GM19099 (cell line): ENCODE data around the gene ADGRG1.

Experiments
- POLR2A ChIP-seq: IDR thresholded peaks from 3 replicates; pipeline ENCODE4 v1.6.1; 2011; ENCODE audit warnings: low read depth; ENCODE audit not compliant: insufficient read length; ENCODE audit errors: extremely low read depth

ADGRG1 gene

GRCh38 chr16:57668630-57669475, 40.4 kb downstream of the ADGRG1 start:
- TF ChIP-seq POLR2A: no peak

DNA sequence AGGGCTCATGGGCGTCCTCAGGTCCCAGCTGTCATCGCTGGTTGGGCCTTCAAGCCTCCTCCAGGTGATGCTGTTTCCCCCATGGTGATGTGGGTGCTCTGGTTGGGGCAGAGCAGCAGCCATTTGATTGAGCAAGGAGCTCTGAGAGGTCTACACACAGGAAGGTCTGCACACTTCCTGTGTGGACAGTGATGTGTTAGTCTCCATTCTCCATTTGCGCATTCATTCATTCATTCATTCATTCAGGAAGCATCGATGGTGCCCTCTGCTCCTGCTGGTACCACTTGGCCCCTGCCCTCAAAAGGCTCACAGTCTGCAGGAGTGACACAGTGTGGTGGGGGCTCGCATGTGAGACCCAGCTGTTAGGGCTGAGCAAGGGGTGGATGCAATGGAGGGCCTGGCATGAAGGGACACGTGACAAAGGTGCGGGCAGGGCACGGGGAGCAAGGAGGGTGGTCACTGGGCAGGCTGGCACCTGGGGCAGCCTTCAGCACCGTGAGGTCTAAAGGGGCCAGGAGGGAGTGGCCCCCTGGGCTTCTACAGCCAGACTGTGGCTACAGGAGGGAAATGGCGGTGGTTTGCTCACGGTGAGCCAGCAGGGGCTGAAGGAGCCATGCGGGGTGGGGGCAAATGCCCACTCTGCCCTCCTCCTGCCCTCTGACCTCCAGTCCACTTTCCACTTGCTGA, 41.2 kb downstream of the ADGRG1 start:
- no peak for TF ChIP-seq POLR2A

GRCh38 chr16:57670196-57670595, 41.8 kb downstream of the ADGRG1 start:
- no peak for TF ChIP-seq POLR2A

- no peak for TF ChIP-seq POLR2A
Observed at GRCh38 chr16:57672416-57672815, 44.0 kb downstream of the ADGRG1 start.

DNA sequence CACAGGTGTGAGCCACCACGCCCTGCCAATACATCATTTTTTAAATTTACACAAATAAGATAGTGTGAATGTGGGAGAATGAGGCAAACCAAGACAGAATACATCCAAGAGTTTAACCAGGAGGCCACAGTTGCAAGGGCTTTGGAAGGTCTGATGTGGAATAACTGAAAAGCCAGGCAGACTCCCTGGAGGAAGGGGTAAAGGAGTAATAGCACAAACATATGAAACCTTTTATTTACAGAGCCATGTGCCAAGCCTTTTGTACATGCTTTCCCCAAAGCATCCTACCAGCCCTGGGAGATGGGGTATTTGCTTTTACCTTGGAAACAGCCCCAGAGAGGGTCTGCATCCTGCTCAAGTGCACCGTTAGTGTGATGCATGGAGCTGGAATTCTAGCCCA, 44.4 kb downstream of the ADGRG1 start:
- no peak for TF ChIP-seq POLR2A

DNA sequence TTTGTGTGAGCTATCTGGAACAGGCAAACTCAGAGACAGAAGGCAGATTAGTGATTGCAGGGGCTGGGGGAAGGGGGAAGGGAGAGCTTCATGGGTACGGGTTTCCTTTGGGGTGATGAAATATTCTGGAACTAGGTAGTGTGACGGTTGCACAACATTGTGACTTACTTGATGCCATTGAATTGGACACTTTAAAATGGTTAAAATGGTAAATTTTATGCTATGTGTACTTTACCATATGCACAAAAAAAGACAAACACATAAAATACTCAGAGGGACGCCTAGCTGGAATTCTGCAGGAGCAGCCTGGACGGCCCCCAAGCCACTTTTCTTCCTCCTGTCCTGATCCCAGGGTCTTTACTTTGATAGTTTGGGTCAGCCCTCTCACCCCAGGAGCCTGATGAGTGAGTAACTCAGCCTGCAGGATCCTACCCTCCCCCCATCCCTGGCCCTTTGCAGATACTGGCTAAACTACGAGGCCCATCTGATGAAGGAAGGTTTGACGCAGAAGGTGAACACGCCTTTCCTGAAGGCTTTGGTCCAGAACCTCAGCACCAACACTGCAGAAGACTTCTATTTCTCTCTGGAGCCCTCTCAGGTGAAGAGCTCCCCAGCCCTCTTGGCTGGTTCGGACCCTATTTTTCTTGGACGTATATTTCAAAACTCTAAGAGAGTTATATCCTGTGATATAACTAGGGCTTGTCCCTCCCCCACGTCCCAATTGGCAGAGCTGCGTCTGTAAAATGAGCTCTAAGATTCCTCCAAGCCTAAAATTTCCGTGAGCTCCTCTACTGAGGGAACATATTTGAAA, 47.5 kb downstream of the ADGRG1 start:
- no peak for TF ChIP-seq POLR2A

DNA sequence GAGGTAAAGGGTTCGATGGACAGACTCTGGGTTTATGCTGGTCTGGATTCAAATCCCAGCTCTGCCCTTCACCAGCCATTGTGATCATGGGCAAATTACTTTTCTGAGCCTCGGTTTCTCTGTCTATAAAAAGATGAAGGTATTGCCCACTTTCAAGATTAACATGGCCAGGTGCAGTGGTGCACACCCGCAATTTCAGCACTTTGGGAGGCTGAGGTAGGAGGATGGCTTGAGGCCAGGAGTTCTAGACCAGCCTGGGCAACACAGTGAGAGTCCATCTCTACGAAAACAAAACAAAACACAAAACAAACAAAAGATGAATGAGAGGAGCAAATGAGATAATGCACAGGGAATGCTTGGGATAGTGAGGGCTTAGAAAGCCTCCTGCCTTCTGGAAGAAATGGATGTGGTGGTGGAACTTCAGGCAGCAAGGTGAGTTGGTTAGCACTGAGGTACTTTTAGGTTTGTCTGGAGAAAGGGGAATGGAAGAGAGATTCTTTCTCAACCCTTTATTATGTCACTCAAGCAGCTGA, 48.2 kb downstream of the ADGRG1 start:
- no peak for TF ChIP-seq POLR2A

DNA sequence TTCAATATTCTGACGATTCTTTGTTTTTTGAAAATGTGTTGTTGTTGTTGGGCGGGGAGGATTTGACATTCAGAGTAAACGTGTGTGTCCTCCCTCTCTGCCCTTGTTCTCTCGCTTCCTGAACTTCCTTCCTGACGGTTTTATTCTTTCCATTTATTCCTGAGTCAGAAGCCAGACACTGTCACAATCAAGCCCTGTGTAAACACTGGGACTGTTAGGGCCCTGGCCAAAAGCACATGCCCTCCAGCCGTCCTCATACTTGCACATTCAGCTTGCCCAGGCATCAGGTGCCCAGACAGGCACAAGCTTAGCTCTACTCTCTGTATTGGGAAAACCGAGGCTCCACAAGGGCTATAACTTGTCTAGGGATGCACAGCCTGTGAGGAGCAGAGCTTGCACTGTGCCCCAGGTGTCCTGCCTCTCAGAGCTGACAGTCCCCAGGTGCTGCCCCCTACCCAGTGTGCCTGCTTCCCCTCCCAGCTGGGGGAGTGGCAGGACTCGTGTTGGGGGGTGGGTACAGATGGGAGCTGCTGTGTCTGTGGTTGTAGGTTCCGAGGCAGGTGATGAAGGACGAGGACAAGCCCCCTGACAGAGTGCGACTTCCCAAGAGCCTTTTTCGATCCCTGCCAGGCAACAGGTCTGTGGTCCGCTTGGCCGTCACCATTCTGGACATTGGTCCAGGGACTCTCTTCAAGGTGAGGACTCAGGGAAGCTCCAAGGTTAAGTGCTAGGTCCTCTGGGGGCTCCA, 49.4 kb downstream of the ADGRG1 start:
- no peak for TF ChIP-seq POLR2A

- TF ChIP-seq POLR2A: no peak
Observed at GRCh38 chr16:57679016-57679415, 50.6 kb downstream of the ADGRG1 start.

GRCh38 chr16:57679767-57680482, 51.5 kb downstream of the ADGRG1 start:
- no peak for TF ChIP-seq POLR2A

- no peak for TF ChIP-seq POLR2A
Observed at GRCh38 chr16:57680842-57681375, 52.5 kb downstream of the ADGRG1 start.

GRCh38 chr16:57681950-57682728, 53.7 kb downstream of the ADGRG1 start:
- TF ChIP-seq POLR2A: no peak
